D341Med (cell line): ENCODE measurements around the gene ECM1.

Experiments used
- DNase-seq: peaks from one replicate; pipeline ENCODE4 v3.0.0; 2012; ENCODE audit warnings: low spot score

Gene ECM1

GRCh38 chr1:150558761-150559655 is 51.1 kb downstream of the ECM1 start:
- peak; percentile 33 for DNase-seq

GRCh38 chr1:150559656-150560010 is 51.7 kb downstream of the ECM1 start:
- no peak for DNase-seq

GRCh38 chr1:150560011-150560438 is 52.1 kb downstream of the ECM1 start:
- DNase-seq = peak; percentile 90

GRCh38 chr1:150560576-150561253 is 52.8 kb downstream of the ECM1 start:
- DNase-seq = peak; percentile 92

GRCh38 chr1:150561254-150561973 is 53.5 kb downstream of the ECM1 start:
- DNase-seq = peak; percentile 92

GRCh38 chr1:150561974-150562445 is 54.1 kb downstream of the ECM1 start:
- DNase-seq = peak; percentile 92

- no peak for DNase-seq
Observed at GRCh38 chr1:150562446-150563339, 54.8 kb downstream of the ECM1 start.
